ENCODE data around the gene CHTF18.
"Not testable (repeated sequence)": the region's sequence is repeated elsewhere in the genome, so short reads cannot be mapped to it uniquely, and the experiment has no call there.

The CHTF18 gene

GRCh38 chr16:830871-831570 lies 42.6 kb downstream of the CHTF18 start:
- DNase-seq (ENCODE audit: low read depth), result no peak

- no peak for DNase-seq (ENCODE audit: low read depth)
Measured at GRCh38 chr16:831571-832413, 43.4 kb downstream of the CHTF18 start.

DNA sequence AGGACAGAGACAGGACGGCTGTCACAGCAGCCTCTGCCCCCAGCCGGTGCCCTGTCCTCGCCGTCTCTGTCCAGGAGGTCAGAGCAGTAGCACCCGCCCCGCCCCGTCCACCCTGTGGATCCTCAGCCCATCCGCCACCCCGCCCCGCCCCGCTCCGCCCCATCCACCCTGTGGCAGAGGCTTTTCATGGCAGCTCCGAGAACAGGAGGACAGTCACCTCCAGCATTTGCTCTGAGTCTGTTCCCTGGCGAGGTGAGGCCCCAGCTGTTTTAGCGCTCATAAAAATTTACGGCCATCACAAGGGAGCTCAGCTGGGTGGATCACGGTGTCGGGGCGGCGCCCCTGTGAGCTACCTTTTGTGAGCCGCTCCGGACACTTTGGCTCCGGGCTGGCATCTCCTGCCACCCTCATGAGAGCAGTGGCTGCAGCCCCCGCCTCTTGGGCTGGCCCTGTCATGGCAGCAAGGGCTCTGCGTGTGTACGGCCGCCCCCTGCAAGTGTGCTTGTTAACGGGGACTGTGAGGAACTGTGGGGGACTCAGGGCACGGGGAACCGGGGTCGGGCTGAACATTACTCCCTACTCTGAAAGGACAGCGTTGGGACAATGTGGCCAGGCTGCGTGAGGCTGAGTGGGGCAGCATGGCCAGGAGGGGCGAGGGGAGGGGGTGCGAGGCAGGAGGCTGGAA lies 44.4 kb downstream of the CHTF18 start:
- DNase-seq (ENCODE audit: low read depth), result no peak

DNA sequence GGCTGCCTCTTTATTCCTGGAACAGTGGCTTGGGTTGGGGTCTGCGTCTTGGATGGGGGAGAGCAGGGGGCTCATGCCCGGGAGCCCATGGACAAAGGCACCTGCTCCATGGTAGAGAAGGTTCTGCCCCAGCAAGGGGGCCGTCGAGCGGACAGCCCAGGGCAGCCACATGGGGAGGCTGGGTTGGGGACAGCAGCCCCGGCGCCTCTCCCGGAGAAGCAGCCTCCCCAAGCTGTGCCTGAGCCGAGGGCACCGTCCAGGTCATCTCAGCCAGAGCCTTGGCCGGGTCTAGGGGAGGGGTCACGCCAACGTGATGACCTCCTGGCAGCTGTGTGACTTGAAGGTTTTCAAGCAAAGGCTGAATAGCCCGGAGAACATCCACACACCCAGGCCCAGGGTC lies 45.0 kb downstream of the CHTF18 start:
- DNase-seq (ENCODE audit: low read depth), result no peak

DNA sequence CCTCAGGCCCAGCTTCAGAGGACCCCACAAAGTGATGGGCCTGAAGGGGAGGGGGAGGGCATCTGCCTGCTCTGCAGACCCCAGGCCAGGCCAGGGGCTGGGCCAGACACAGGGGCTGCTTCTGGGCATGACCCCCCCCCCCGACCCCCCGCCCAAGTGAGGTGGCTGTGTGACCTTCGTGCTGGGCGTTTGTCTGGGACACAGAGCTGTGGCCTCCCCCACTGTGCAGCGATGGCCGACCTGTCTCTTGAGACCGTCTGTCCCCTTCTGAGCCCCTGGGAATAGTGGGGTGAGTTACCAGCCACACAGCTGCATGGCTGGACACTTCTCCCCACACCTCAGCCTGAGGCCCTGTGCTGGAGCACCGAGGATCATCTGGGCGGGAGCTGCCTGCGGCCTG lies 47.0 kb downstream of the CHTF18 start:
- DNase-seq (ENCODE audit: low read depth), result no peak

DNA sequence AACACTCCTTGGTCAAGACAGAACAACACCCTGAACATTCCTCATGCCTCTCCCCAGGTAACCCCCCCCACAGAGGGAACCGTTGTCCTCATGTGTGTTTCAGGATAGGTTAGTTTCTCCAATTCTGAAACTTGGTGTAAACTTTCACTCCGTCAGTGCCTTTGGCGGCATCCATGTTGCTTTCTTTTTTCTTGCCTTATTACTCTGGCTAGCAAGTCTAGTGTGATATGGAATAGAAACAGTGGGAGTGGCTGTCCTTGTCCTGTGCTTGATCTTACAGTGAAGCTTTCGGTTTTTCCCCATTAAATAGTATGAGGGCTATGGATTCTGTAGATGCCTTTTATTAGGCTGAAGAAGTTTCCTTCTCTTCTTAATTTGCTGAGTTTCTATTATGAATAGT lies 47.8 kb downstream of the CHTF18 start:
- DNase-seq (ENCODE audit: low read depth), result no peak

- DNase-seq (ENCODE audit: low read depth), result not testable (repeated sequence)
Measured at GRCh38 chr16:836822-837221, 48.4 kb downstream of the CHTF18 start.

GRCh38 chr16:838741-839140 lies 50.3 kb downstream of the CHTF18 start:
- no peak for DNase-seq (ENCODE audit: low read depth)

- no peak for DNase-seq (ENCODE audit: low read depth)
Measured at GRCh38 chr16:839643-840408, 51.4 kb downstream of the CHTF18 start.

- no peak for DNase-seq (ENCODE audit: low read depth)
Measured at GRCh38 chr16:840561-841454, 52.4 kb downstream of the CHTF18 start.

- DNase-seq (ENCODE audit: low read depth), result no peak
Measured at GRCh38 chr16:841455-842060, 53.1 kb downstream of the CHTF18 start.

- DNase-seq (ENCODE audit: low read depth), result no peak
Measured at GRCh38 chr16:842061-842476, 53.6 kb downstream of the CHTF18 start.

GRCh38 chr16:842711-843560 lies 54.5 kb downstream of the CHTF18 start:
- no peak for DNase-seq (ENCODE audit: low read depth)

DNA sequence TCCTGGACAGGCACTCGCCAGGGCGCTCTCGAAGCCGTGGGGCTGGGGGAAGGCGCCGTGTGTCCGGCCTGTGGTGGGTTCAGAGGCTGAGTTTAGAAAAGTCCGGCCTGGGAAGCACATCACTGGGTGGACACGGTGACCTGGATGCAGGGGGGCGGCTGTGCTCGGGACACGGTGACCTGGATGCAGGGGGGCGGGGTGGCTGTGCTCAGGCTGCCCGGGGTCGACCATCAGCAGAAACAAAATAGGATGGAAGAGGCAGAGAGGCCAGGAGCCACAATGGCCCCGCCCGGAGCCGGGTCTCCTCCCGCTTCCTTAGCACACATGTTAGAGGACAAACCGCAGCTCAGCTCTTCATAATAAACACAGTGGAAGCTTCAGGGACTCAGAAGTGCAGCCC lies 55.4 kb downstream of the CHTF18 start:
- DNase-seq (ENCODE audit: low read depth), result no peak

- no peak for DNase-seq (ENCODE audit: low read depth)
Measured at GRCh38 chr16:844638-845350, 56.4 kb downstream of the CHTF18 start.

GRCh38 chr16:845351-845745 lies 56.9 kb downstream of the CHTF18 start:
- no peak for DNase-seq (ENCODE audit: low read depth)

DNA sequence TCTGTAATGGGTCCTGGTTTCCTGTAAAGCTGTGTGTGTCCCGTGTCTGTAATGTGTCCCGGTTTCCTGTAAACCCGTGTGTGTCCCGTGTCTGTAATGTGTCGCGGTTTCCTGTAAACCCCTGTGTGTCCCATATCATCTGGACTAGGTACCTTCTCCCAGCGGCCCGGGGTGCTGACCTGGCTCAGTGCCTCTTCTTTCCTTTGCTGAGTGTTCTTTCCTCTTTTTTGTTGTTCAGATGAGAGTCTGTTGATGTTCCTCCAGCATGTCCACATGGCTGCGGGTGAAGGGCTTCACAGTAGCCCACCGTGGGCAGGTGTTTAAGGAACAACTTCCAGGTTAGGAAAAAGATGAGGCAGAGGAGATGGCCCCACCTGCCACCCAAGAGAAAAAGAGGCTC lies 58.7 kb downstream of the CHTF18 start:
- DNase-seq (ENCODE audit: low read depth), result no peak

All from stimulated activated CD8-positive, alpha-beta memory T cell treated with anti-CD3 and anti-CD28 coated beads, Interleukin-12 subunit alpha, Interleukin-12 subunit beta, amount 100 ng/mL, for 4 hours (primary cell).